Chondrocyte (in vitro differentiated cells): ENCODE measurements around the gene TSR3. TPM values are rescaled to one million over a fixed set of nuclear protein-coding genes. Genes with fewer than 3 reads are reported as not detected.

Experiments
- DNase-seq: peaks from one replicate; pipeline ENCODE4 v3.0.0; 2021; ENCODE audit warnings: mixed read lengths, low spot score
- H3K27ac Mint-ChIP-seq: one replicate; pipeline ENCODE4 v1.8.0; 2021; ENCODE audit warnings: mild to moderate bottlenecking, moderate library complexity, mixed read lengths; ENCODE audit not compliant: unreplicated experiment
- H3K27me3 Mint-ChIP-seq: 2 replicates; pipeline ENCODE4 v1.8.0; 2021; ENCODE audit warnings: low read depth, mixed read lengths
- H3K36me3 Mint-ChIP-seq: 2 replicates; pipeline ENCODE4 v1.8.0; 2021; ENCODE audit warnings: low read depth, mixed read lengths
- H3K4me1 Mint-ChIP-seq: 2 replicates; pipeline ENCODE4 v1.8.0; 2021; ENCODE audit warnings: low read depth, mild to moderate bottlenecking, mixed read lengths
- H3K4me3 Mint-ChIP-seq: one replicate; pipeline ENCODE4 v1.8.0; 2021; ENCODE audit warnings: mild to moderate bottlenecking, moderate library complexity, mixed read lengths; ENCODE audit not compliant: unreplicated experiment
- H3K9me3 Mint-ChIP-seq: 2 replicates; pipeline ENCODE4 v1.8.0; 2021; ENCODE audit warnings: low read depth, mixed read lengths
- total RNA-seq: library from RNA; stranded (reverse); gene quantifications from 3 replicates; pipeline ENCODE4 v1.2.1, GENCODE V29; 2021
- TF ChIP-seq, protein P1 (sequence below): fragments of 200-600 bp; sonication (generic); IDR thresholded peaks from 2 replicates; pipeline ENCODE4 v1.5.0; 2021; ENCODE audit warnings: antibody characterized with exemption, mild to moderate bottlenecking, moderate library complexity

Gene TSR3
- total RNA-seq, 1 donor from 2014 or later, result 56.0 TPM

DNA sequence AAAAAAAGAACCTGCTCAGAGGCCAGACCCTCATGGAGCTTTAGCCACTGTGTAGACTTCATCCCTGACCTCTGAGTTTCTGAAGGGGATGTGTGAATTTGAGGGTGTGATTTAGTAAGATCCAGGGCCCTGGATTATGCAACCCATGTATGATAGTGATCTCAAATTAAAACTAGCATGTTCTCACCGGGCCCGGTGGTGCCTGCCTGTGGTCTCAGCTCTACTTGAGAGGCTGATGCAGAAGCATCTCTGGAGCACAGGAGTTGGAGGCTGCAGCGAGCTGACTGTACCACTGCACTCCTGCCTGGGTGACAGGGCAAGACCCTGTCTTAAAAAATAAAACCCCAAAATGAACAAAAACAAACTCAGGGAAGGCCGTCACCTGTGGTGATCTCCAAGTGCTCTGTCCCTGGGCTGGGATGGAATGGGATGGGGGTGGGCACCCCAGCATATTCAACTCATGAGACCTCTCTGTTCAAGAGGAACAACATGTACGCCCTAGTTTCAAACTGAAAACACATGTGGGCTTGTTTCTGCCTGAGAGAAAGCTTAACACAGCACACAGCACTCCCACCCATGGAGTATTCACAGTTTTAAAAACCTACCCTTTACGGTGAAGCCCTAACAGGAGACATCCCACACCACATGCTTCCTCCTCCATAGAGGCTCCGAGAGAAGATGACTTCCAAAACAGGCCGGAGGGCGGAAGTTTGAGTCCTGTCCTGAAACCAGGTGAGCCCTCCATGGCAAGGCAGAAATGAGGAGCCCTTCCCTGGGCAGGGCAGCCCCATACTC is 30.1 kb upstream of the TSR3 start:
- Mint-ChIP-seq H3K27ac (no peak overlapping the region), H3K27me3 (no peaks in the 10 kb centered on the region), H3K36me3 (peaks cover 2% of the 10 kb centered on the region), H3K9me3 (no peaks in the 10 kb centered on the region), H3K4me1 (peaks cover 19% of the 10 kb centered on the region), H3K4me3 (no peak overlapping the region)
- DNase-seq, result no peak
- TF ChIP-seq, protein P1, sequence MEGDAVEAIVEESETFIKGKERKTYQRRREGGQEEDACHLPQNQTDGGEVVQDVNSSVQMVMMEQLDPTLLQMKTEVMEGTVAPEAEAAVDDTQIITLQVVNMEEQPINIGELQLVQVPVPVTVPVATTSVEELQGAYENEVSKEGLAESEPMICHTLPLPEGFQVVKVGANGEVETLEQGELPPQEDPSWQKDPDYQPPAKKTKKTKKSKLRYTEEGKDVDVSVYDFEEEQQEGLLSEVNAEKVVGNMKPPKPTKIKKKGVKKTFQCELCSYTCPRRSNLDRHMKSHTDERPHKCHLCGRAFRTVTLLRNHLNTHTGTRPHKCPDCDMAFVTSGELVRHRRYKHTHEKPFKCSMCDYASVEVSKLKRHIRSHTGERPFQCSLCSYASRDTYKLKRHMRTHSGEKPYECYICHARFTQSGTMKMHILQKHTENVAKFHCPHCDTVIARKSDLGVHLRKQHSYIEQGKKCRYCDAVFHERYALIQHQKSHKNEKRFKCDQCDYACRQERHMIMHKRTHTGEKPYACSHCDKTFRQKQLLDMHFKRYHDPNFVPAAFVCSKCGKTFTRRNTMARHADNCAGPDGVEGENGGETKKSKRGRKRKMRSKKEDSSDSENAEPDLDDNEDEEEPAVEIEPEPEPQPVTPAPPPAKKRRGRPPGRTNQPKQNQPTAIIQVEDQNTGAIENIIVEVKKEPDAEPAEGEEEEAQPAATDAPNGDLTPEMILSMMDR, result no peak

DNA sequence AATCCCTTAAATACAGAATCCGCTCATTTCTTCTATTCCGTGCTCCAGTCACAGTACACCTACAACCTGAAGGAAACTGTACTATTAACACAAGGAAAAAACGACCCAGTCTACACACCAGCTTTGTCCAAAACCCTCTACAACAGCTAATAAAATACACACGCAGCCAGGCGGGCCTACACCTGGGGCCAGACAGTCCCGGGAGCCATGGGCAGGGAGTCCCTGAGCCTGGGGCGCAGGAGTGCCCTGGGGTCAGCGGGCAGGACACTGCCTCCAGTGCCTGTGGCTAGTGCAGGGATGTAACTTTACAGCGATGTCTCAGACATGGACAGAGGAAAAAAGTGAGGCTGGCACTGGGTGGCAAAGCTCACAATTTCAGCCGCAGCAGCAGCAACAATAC is 28.5 kb upstream of the TSR3 start:
- Mint-ChIP-seq H3K4me1 (peaks cover 19% of the 10 kb centered on the region), H3K36me3 (peaks cover 2% of the 10 kb centered on the region), H3K4me3 (peak overlapping the region; percentile 69), H3K27ac (peak overlapping the region; percentile 1), H3K9me3 (no peaks in the 10 kb centered on the region), H3K27me3 (no peaks in the 10 kb centered on the region)
- TF ChIP-seq, protein P1, result no peak
- DNase-seq, result no peak

DNA sequence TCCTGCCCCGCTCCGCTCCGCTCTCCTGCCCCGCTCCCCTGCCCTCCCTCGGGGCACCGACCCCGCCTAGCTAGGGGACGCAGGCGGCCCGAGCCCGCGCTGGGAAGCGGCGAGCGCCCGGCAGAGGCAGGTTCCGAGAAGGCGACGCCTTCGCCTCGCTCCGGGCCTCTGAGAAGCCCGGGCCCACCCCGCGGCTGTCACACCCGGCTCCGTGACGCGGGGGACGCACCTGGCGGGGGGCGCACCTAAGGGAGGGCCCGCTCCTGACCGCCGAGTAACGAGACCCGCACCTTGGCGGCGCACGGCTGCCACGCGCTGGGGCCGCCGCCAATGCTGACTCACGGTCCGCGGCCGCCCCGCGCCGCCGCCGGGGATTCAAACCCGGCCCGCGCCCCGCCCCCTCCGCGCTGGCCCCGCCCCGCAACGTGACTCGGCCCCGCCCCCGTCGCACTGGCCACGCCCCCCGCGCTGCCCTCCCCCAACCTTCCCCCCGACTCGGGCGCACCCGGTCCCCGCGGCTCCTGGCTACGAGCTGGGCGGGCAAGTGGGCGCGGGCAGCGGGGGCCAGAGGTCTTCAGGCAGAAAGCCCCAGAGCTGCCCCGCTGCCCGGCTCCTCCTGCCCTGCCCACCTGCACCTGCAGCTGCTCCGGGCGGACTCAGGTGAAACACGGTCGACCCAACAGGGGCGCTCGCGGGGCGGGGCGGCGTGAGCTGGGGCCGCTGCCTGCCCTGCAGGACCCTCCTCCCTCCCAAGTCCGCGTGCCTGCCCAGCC is 27.8 kb upstream of the TSR3 start:
- no peak for DNase-seq
- H3K27me3 Mint-ChIP-seq, result no peaks in the 10 kb centered on the region
- TF ChIP-seq, protein P1, result no peak
- no peaks in the 10 kb centered on the region for H3K36me3 Mint-ChIP-seq
- peaks cover 19% of the 10 kb centered on the region for H3K4me1 Mint-ChIP-seq
- H3K27ac Mint-ChIP-seq, result peak overlapping the region; percentile 1
- H3K4me3 Mint-ChIP-seq, result peak overlapping the region; percentile 69
- H3K9me3 Mint-ChIP-seq, result no peaks in the 10 kb centered on the region

DNA sequence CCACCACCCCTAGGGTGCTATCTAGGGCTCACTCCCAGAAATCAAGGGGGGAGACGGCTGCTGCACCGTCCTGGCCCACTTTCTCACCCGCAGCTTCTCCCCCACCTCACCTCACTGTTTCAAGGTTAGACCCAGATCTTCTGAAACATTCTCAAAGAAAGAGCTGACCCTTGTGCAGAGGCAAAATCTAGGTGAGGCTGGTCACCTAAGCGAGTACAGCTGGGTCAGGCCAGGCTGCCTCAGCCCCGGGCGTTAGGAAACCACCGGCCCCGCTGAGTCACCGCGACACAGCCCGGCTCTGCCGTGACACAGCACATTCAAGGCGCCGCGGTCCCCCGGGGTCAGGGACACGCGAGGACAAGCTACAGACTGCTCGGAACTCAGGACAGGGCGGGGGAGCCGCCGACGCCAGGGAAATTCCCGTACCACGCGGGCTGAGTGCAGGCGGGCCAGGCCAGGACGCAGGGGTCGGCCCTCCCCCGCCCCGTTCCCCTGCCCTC is 27.2 kb upstream of the TSR3 start:
- Mint-ChIP-seq H3K36me3 (no peaks in the 10 kb centered on the region), H3K9me3 (no peaks in the 10 kb centered on the region), H3K4me1 (peaks cover 19% of the 10 kb centered on the region), H3K27ac (peak overlapping the region; percentile 80), H3K4me3 (peak overlapping the region; percentile 76), H3K27me3 (no peaks in the 10 kb centered on the region)
- DNase-seq, result peak; percentile 94
- TF ChIP-seq, protein P1, result no peak

DNA sequence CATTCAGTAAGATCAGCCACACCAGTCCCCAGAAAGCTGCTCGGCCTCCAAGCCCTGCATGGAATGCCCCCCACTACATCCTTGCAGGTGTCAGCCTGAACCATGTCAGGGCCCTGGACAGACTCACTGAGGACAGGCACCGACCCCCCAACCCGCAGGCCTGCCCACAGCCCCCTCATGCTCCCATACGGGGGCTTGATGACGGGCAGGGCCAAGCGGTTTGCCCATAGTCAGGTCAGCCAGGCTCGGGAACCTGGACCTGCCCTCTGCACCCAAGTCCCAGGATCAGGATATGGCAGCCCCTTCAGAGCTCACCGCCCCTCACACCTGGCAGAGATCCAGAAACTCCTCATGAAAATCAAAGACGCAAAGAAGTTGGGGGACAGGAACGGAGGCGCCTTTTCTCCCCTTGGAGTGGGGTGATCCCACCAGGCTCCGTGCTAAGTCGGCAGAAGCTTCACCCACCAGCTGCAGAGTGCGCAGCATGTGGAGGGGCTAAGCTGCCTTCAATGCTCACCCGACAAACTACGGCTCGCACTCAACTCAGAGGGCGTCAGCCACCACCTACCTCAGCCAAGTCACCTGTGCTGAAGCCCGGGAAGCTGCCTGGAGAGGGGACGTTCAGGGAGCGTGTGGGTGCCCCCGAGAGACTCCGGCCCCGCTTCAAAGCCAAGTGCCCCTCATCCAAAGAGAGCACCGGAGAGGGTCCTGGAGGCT is 26.6 kb upstream of the TSR3 start:
- Mint-ChIP-seq H3K4me3 (peak overlapping the region; percentile 76), H3K36me3 (no peaks in the 10 kb centered on the region), H3K9me3 (no peaks in the 10 kb centered on the region), H3K27ac (no peak overlapping the region), H3K4me1 (peaks cover 19% of the 10 kb centered on the region), H3K27me3 (no peaks in the 10 kb centered on the region)
- DNase-seq, result no peak
- TF ChIP-seq, protein P1, result no peak
